ENCODE data around the gene SEC14L5.
A peak's percentile ranks its signal among the peaks of the same experiment; 100 is the strongest.

The SEC14L5 gene

GRCh38 chr16:4957720-4958509 lies at the start of gene SEC14L5:
Gene SEC14L5, plus strand, starts transcription at chr16:4958330. Its CDS starts 994 bp downstream, at chr16:4959324.
- peak; percentile 80 to 84 for DNase-seq (ENCODE audit: low read depth in 2 of 2)

GRCh38 chr16:4908854-4909401 lies 49.2 kb upstream of the SEC14L5 start:
- DNase-seq (ENCODE audit: low read depth in 2 of 2) = no peak

GRCh38 chr16:4909825-4910224 lies 48.3 kb upstream of the SEC14L5 start:
- DNase-seq (ENCODE audit: low read depth in 2 of 2) = no peak

GRCh38 chr16:4910828-4911227 lies 47.3 kb upstream of the SEC14L5 start:
- DNase-seq (ENCODE audit: low read depth in 2 of 2) = no peak

- no peak for DNase-seq (ENCODE audit: low read depth in 2 of 2)
Measured at GRCh38 chr16:4911970-4912386, 46.2 kb upstream of the SEC14L5 start.

- no peak for DNase-seq (ENCODE audit: low read depth in 2 of 2)
Measured at GRCh38 chr16:4913130-4913773, 44.9 kb upstream of the SEC14L5 start.

GRCh38 chr16:4913774-4914525 lies 44.2 kb upstream of the SEC14L5 start:
- no peak for DNase-seq (ENCODE audit: low read depth in 2 of 2)

GRCh38 chr16:4914528-4915225 lies 43.5 kb upstream of the SEC14L5 start:
- DNase-seq (ENCODE audit: low read depth in 2 of 2) = no peak

- no peak for DNase-seq (ENCODE audit: low read depth in 2 of 2)
Measured at GRCh38 chr16:4915226-4915761, 42.8 kb upstream of the SEC14L5 start.

- no peak for DNase-seq (ENCODE audit: low read depth in 2 of 2)
Measured at GRCh38 chr16:4917117-4917516, 41.0 kb upstream of the SEC14L5 start.

GRCh38 chr16:4918781-4919251 lies 39.3 kb upstream of the SEC14L5 start:
- no peak for DNase-seq (ENCODE audit: low read depth in 2 of 2)

GRCh38 chr16:4920826-4921225 lies 37.3 kb upstream of the SEC14L5 start:
- no peak for DNase-seq (ENCODE audit: low read depth in 2 of 2)

GRCh38 chr16:4922721-4923342 lies 35.3 kb upstream of the SEC14L5 start:
- DNase-seq (ENCODE audit: low read depth in 2 of 2) = no peak

GRCh38 chr16:4923853-4924252 lies 34.3 kb upstream of the SEC14L5 start:
- no peak for DNase-seq (ENCODE audit: low read depth in 2 of 2)

GRCh38 chr16:4924593-4925292 lies 33.4 kb upstream of the SEC14L5 start:
- DNase-seq (ENCODE audit: low read depth in 2 of 2) = no peak

GRCh38 chr16:4925293-4925607 lies 32.9 kb upstream of the SEC14L5 start:
- no peak for DNase-seq (ENCODE audit: low read depth in 2 of 2)

- DNase-seq (ENCODE audit: low read depth in 2 of 2) = no peak
Measured at GRCh38 chr16:4925791-4926190, 32.3 kb upstream of the SEC14L5 start.

- no peak for DNase-seq (ENCODE audit: low read depth in 2 of 2)
Measured at GRCh38 chr16:4926928-4927327, 31.2 kb upstream of the SEC14L5 start.

GRCh38 chr16:4927661-4928060 lies 30.5 kb upstream of the SEC14L5 start:
- no peak for DNase-seq (ENCODE audit: low read depth in 2 of 2)

GRCh38 chr16:4928227-4928626 lies 29.9 kb upstream of the SEC14L5 start:
- no peak for DNase-seq (ENCODE audit: low read depth in 2 of 2)

All from stimulated activated CD8-positive, alpha-beta memory T cell treated with anti-CD3 and anti-CD28 coated beads, Interleukin-15, amount 100 ng/mL, for 48 hours (primary cell).